ENCODE data around the gene TOB1.
A peak's percentile ranks its signal among the peaks of the same experiment; 100 is the strongest.
"Not testable (repeated sequence)": the region's sequence is repeated elsewhere in the genome, so short reads cannot be mapped to it uniquely, and the experiment has no call there.

TOB1 gene

GRCh38 chr17:50867363-50868139, 1.4 kb upstream of the TOB1 start:
- peak; percentile 99 for DNase-seq

GRCh38 chr17:50866950-50867362, 802 bp upstream of the TOB1 start:
- peak; percentile 97 for DNase-seq

- DNase-seq, result no peak
Measured at GRCh38 chr17:50865868-50866260, 290 bp downstream of the TOB1 start.

GRCh38 chr17:50865060-50865867, 890 bp downstream of the TOB1 start:
- DNase-seq, result peak; percentile 71

- DNase-seq, result no peak
Measured at GRCh38 chr17:50864747-50865059, 1.5 kb downstream of the TOB1 start.

- no peak for DNase-seq
Measured at GRCh38 chr17:50863931-50864330, 2.2 kb downstream of the TOB1 start.

- peak; percentile 73 for DNase-seq
Measured at GRCh38 chr17:50863221-50863843, 2.8 kb downstream of the TOB1 start.

GRCh38 chr17:50861822-50862528, 4.2 kb downstream of the TOB1 start:
- DNase-seq, result no peak

- DNase-seq, result no peak
Measured at GRCh38 chr17:50861334-50861676, 4.8 kb downstream of the TOB1 start.

- DNase-seq, result not testable (repeated sequence)
Measured at GRCh38 chr17:50859727-50860126, 6.4 kb downstream of the TOB1 start.

- no peak for DNase-seq
Measured at GRCh38 chr17:50858486-50859225, 7.5 kb downstream of the TOB1 start.

- no peak for DNase-seq
Measured at GRCh38 chr17:50856431-50856830, 9.7 kb downstream of the TOB1 start.

- peak; percentile 83 for DNase-seq
Measured at GRCh38 chr17:50855708-50856330, 10.3 kb downstream of the TOB1 start.

- DNase-seq, result no peak
Measured at GRCh38 chr17:50853781-50854180, 12.4 kb downstream of the TOB1 start.

- DNase-seq, result no peak
Measured at GRCh38 chr17:50853015-50853615, 13.0 kb downstream of the TOB1 start.

- DNase-seq, result no peak
Measured at GRCh38 chr17:50850640-50851039, 15.5 kb downstream of the TOB1 start.

- DNase-seq, result no peak
Measured at GRCh38 chr17:50848711-50849110, 17.4 kb downstream of the TOB1 start.

GRCh38 chr17:50848039-50848438, 18.1 kb downstream of the TOB1 start:
- no peak for DNase-seq

- no peak for DNase-seq
Measured at GRCh38 chr17:50847566-50847965, 18.6 kb downstream of the TOB1 start.

GRCh38 chr17:50845240-50846147, 20.7 kb downstream of the TOB1 start:
- no peak for DNase-seq

Data from DMS53 (cell line).